ENCODE results near the gene TUBA4B.

TUBA4B gene

DNA sequence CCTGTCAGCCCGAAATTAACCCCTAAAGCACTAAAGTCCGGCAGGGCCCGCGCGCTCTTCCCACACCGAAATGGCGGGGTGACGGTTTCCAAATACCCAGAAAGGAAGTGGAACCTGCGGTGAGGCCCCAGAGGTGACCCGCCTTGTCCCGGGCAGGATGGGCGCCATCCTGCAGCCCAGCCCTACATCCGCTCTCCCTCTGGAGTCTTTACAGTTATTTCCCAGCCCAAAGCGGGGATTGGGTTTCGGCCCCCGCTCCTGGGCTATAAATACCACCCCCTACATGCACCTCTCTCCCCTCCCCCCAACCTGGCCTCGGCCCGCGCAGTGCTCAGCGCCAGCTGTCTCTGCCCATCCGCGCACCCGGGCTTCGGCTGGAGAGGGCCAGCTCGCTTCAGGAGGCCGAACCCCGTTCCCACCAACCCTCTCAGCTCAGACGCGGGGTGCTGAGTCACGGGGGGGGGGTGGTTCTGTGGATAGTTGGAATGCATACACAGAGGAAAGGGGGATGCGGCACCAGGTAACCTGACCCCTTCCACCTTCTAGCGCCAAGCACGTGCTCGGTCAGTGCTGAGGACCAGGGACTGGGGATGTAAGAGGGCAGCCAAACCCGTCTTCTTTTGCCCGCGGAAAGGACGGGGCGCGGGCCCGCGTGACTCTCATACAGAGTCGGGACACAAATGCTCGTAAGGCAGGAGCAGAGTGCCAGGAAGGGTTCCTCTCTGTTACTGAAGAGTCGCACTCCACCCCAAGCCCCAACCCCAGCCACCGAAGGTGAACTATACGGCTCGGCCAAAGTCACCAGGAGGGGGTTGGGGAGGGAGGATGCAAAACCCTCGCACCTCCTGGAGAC is at the start of gene TUBA4B:
TUBA4B (plus strand) TSS at position 344 of the 853 bp plus-strand sequence; CDS start at position 509, 165 bp downstream.
- peak; percentile 50 for DNase-seq

DNA sequence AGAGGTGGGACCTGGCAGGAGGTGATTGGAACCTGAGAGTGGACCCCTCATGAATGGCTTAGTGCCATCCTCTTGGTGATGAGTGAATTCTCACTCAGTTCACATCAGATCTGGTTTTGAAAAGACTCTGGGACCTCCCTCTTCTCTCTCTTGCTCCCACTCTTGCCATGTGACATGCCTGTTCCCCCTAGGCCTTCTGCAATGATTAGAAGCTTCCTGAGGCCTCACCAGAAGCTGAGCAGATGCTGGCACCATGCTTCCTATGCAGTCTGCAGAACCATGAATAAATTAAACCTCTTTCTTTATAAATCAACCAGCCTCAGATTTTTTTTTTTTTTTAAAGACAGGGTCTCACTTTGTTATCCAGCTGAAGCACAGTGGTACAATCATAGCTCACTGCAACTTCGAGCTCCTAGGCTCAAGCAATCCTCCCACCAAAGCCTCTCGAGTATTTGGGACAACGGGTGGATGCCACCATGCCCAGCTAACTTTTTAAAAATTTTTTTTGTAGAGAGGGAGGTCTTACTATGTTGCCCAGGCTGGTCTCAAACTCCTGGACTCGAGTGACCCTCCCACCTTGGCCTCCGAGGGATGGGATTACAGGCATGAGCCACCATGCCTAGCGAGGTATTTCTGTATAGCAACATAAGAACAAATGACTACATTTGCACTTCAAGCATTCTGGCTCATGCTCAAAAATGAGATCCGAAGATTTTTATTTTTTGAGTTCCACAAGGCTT is 48.4 kb upstream of the TUBA4B start:
- DNase-seq: no peak

DNA sequence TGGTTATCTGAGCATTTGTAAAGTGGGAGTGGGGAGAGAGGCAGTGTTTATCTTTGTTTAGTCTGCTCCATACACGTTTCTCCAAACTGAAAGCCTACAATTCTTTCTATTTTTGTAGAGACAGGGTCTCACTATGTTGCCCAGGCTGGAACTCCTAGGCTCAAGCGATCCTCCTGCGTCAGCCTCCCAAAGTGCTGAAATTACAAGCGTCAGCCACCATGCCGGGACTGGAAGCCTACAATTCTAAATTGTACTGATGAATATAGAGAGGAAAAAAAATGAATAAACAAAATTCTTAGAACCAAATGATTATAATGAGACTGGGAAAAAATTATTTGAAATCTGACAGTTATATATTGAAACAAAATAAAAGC is 47.9 kb upstream of the TUBA4B start:
- no peak for DNase-seq

- no peak for DNase-seq
Measured at GRCh38 chr2:219205981-219206327, 47.1 kb upstream of the TUBA4B start.

DNA sequence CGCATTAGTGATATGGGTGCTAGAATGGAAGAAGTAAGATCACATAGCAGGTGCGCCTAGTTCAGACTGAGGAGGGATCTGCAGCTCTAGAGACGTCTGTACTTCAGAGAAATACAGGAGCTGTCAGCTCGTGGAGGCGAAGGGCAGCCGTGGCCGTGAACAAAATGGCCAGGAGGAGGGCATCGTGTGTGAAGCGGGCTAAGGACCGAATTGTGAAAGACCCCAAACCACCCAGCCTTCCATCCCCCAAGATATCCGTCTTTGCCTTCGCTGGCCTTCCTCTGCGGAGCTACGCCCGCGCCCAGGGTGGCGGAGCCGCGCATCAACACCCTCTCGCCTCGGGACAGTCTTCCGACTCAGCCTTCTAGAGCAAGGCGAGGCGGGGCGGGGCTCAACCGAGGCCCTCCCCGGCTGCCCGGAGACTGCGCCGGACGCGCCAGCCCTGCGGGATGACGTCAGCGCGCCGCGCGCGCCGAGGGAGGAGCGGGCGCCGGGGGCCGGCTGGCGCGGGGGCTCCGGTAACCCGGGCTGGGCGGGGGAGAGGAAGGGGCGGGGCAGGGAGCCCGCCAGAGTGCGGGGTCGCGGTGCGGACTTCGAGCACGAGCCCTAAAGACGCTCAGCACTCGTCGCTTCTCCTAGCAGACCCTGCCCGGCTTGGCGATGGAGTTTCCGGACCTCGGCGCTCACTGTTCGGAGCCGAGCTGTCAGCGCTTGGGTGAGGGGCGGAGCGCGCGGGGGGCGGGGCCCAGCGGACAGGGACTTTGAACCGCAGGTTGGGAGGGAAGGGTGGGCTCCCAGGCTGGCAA is 46.5 kb upstream of the TUBA4B start, which contains the start of gene ZFAND2B:
ZFAND2B (plus strand) TSS at position 455 of the 806 bp plus-strand sequence; CDS start at position 661, 206 bp downstream.
- peak; percentile 94 for DNase-seq

DNA sequence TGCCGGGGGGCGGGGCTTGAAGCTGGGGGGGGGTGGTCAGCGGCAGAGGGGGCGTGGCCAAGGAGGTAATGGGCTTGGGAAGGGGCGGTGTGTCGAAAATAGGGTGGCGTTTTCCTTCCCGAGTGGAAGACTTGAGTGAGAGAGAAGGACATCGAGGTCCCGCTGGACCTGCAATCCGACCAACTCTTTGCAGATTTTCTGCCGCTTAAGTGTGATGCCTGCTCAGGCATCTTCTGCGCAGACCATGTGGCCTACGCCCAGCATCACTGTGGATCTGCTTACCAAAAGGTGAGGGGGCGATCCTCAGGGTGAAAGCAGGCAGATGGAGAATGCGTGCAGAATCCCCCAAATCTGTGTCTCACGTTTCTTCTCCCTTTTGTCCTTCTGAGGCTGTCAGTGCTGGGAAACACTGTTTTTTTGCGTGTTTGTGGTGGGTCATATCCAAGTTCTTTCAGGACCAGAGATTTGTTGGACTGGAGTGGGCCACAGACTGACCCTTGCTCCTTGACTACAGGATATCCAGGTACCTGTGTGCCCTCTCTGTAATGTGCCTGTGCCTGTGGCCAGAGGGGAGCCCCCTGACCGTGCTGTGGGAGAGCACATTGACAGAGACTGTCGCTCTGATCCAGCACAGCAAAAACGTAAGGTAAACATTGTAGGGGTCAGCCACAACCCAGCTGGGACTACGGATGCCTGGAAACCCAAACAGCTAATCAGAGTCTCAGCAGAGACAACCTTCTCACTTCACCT is 45.7 kb upstream of the TUBA4B start:
- no peak for DNase-seq

DNA sequence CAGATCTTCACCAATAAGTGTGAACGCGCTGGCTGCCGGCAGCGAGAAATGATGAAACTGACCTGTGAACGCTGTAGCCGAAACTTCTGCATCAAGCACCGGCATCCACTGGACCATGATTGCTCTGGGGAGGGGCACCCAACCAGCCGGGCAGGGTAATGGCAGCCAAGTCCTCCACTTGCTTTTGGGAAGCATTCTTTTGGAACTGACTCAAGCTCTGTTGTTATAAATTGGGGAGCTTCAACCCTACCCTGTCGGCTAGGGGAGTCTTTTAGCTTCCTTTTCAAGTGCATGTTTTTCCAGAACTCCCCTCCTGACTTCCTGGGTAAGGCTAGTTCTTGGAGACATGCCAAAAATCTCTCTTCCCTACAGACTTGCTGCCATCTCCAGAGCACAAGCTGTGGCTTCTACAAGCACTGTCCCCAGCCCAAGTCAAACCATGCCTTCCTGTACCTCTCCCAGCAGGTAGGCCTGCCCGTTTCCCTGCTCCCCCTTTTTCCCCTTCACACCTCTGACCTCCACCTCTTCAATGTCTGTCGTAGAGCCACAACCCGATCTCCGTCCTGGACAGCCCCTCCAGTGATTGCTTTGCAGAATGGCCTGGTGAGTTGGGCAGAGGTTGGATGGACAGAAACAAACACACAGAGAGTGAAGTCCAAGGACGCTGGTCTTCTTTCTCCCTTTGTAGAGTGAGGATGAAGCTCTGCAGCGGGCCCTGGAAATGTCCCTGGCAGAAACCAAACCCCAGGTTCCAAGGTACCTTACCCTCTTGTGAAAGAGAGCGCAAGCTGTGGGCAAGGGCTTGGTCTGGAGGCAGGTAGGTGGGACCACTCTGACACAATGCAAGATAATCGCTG is 44.9 kb upstream of the TUBA4B start:
- DNase-seq: peak; percentile 34

GRCh38 chr2:219209236-219210195 is 43.5 kb upstream of the TUBA4B start:
- no peak for DNase-seq

- DNase-seq: no peak
Measured at GRCh38 chr2:219210196-219210885, 42.7 kb upstream of the TUBA4B start.

- no peak for DNase-seq
Measured at GRCh38 chr2:219210886-219211362, 42.1 kb upstream of the TUBA4B start.

GRCh38 chr2:219213026-219213415 is 40.0 kb upstream of the TUBA4B start:
- DNase-seq: no peak

GRCh38 chr2:219213486-219214071 is 39.5 kb upstream of the TUBA4B start:
- DNase-seq: no peak

GRCh38 chr2:219214141-219214540 is 38.9 kb upstream of the TUBA4B start:
- no peak for DNase-seq

DNA sequence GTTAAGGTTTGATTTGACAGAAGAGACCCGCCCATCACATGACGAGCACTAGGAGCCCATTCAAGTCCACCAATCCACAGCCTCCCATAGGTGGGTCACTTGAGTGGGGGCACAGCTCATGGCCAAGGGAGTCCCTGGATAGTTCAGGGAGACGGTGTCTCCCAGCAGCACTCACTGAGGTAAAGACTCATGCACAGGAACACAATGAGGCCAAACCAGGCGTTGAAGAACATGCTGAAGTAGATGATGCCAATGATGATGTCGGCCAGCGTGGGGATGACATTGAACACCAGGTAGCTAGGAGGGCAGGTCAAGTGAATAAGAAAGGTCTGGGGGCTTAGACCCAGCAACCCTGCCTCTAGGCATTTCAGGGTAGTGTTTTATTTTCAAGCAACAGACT is 38.3 kb upstream of the TUBA4B start:
- no peak for DNase-seq

DNA sequence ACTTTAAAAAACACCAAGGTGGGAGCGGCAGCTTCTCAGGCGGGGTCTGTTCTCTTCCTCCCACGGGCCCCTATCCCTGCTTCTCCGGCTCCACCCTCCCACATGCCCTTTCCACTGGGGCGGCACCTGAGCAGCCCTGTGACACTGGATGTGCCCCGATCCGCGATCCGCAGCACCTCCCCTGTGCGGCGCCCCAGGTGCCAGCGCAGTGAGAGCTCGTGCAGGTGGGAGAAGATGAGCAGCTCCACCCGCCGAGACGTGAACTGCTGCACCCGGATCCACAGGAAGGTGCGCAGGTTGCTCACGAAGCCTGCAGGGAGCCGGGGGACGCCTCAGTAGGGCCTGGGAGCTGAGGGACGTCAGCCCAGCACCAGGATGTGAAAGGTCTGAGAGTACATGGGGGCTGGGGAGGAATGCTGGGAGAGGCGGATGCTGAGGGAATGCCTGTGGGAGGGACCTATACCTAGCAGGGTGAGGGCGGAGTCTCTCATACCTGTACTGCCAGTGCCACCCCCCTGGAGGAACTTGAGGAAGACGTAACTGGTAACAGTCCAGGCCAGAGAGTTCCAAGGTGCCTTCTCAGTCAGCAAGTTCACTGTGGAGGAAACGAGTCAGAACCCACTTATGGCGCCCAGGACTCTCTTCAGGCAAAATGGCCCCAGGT is 37.0 kb upstream of the TUBA4B start:
- DNase-seq: no peak

DNA sequence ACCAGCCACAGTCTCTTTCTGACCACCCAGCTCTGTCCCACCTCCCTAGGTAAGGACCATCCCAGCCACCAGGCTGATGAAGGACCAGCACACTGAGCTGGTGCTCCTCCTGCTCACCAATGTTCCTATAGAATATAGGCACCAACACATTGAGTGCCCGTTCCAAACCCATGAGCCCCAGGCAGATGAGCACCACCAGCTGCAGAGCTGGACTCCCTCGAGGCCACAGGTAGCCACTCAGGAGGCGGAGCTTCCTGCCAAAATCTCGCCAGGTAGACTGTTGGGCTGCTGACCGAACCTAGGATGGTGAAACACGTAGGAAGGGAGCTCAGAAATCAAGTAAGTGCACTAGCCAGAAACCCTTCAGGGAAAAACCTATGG is 36.5 kb upstream of the TUBA4B start:
- no peak for DNase-seq

- DNase-seq: peak; percentile 77
Measured at GRCh38 chr2:219218217-219218731, 34.8 kb upstream of the TUBA4B start.

Measured in fibroblast of skin of right biceps (primary cell).